Measurements from ENCODE around the gene TMUB1.

Gene TMUB1

DNA sequence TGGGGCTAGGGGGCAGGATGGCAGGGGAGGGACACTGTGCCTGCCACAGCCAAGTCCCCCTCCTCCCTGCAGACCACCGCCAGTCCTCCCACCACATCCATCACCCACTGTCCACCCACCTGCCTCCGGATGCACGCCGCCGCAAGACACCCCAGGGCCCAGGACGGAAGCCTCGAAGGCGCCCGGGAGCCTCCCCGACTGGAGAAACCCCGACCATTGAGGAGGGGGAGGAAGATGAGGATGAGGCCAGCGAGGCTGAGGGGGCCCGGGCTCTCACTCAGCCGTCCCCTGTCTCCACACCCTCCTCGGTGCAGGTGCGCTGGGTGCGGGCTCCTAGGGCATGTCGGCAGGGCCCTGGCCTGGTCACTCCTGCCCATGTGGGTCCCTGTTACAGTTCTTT lies 18.8 kb downstream of the TMUB1 start:
- Histone ChIP-seq H2AFZ (ENCODE audit: low read depth, low read length) (no peak overlapping the region), H3K9ac (ENCODE audit: low read length) (no peak overlapping the region)

DNA sequence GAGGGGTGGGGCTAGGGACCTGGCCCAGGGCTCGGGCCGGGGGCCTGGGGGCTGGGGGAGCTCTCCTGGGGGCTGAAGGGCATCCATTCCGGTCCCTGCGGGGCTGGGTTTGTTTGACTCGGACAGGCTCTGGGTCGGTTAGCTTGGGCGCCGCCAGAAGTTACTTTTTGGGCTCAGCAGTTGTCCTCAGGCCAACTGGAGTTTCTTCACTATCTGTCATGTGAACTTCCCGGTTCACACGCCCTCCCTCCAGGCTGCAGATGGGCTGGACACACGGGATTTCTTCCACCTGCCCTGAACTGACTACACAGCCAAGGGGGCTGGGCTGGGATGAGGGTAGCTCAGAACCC lies 20.1 kb downstream of the TMUB1 start:
- H2AFZ ChIP-seq (ENCODE audit: low read depth, low read length), result no peak overlapping the region
- H3K36me3 ChIP-seq (replicated peaks; ENCODE audit: low read depth, low read length), result peaks cover 17% of the 10 kb centered on the region
- H3K9me3 ChIP-seq (ENCODE audit: insufficient read depth, low read length), result no peaks in the 10 kb centered on the region
- H4K20me1 ChIP-seq (ENCODE audit: insufficient read depth, low read length), result peaks cover 12% of the 10 kb centered on the region
- H3K9ac ChIP-seq (ENCODE audit: low read length), result no peak overlapping the region
- H3K4me3 ChIP-seq (ENCODE audit: low read length), result no peak overlapping the region
- no peak for TF ChIP-seq EZH2phosphoT487 (IDR thresholded peaks at IDR 0.05; ENCODE audit: low read depth)
- TF ChIP-seq, protein P1, sequence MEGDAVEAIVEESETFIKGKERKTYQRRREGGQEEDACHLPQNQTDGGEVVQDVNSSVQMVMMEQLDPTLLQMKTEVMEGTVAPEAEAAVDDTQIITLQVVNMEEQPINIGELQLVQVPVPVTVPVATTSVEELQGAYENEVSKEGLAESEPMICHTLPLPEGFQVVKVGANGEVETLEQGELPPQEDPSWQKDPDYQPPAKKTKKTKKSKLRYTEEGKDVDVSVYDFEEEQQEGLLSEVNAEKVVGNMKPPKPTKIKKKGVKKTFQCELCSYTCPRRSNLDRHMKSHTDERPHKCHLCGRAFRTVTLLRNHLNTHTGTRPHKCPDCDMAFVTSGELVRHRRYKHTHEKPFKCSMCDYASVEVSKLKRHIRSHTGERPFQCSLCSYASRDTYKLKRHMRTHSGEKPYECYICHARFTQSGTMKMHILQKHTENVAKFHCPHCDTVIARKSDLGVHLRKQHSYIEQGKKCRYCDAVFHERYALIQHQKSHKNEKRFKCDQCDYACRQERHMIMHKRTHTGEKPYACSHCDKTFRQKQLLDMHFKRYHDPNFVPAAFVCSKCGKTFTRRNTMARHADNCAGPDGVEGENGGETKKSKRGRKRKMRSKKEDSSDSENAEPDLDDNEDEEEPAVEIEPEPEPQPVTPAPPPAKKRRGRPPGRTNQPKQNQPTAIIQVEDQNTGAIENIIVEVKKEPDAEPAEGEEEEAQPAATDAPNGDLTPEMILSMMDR (IDR thresholded peaks at IDR 0.05; ENCODE audit: low read depth, low read length), result no peak
- H3K27ac ChIP-seq (ENCODE audit: low read length), result no peak overlapping the region
- peaks cover 26% of the 10 kb centered on the region for H3K79me2 ChIP-seq (ENCODE audit: low read length)
- no peaks in the 10 kb centered on the region for H3K27me3 ChIP-seq (ENCODE audit: low read depth, low read length)
- H3K4me2 ChIP-seq (ENCODE audit: low read length), result no peak overlapping the region
- peaks cover 12% of the 10 kb centered on the region for H3K4me1 ChIP-seq (ENCODE audit: low read length)

More for the DNA sequence above, 18.8 kb downstream of the TMUB1 start:
- Histone ChIP-seq H3K9me3 (ENCODE audit: insufficient read depth, low read length) (no peaks in the 10 kb centered on the region), H3K36me3 (replicated peaks; ENCODE audit: low read depth, low read length) (peaks cover 23% of the 10 kb centered on the region), H3K4me1 (ENCODE audit: low read length) (peaks cover 9% of the 10 kb centered on the region), H3K4me2 (ENCODE audit: low read length) (no peak overlapping the region), H4K20me1 (ENCODE audit: insufficient read depth, low read length) (peaks cover 12% of the 10 kb centered on the region), H3K79me2 (ENCODE audit: low read length) (peaks cover 26% of the 10 kb centered on the region), H3K27me3 (ENCODE audit: low read depth, low read length) (no peaks in the 10 kb centered on the region), H3K27ac (ENCODE audit: low read length) (no peak overlapping the region), H3K4me3 (ENCODE audit: low read length) (no peak overlapping the region)
- no peak for TF ChIP-seq EZH2phosphoT487 (IDR thresholded peaks at IDR 0.05; ENCODE audit: low read depth)
- TF ChIP-seq, protein P1 (IDR thresholded peaks at IDR 0.05; ENCODE audit: low read depth, low read length), result no peak

DNA sequence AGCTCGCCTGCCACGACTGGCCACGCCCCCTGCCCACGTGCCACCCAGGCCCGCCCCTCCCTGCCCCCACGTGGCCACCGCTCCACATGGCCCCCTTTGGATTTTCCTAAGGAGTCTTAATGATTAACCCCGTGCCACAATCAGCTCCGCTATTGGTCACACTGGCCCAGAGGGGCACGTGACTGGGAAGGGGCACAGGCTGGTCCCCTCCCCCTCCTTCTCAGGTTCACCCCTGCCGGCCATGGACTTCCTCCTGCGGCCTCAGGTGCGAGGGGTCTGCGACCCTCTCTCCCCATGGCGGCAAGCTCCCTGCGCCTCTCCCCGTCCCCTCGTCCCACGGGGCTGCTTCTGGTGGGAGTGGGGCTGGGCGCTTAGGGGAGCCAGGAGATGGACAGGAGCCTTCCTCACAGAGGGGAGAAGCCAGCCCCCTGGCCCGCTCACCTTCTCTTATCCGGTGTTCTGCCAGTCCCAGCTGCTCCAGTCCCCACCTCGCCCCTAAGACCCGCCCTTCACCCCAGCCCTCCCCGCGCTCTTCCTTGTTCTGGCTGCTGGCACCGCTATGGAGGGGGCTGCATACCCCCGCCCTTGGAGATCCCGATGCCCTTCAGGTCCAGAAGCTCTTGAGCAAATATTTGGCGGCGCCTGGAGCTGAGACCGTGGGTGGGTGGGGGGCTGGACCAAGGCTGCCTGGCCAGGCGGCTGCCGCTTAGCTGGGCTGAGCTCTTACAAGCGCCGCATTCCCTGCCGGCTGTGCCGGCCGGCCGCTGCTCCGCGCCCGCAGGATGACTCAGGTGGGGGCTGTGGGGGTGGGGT lies 20.7 kb downstream of the TMUB1 start:
- peaks cover 12% of the 10 kb centered on the region for H4K20me1 ChIP-seq (ENCODE audit: insufficient read depth, low read length)
- H2AFZ ChIP-seq (ENCODE audit: low read depth, low read length), result no peak overlapping the region
- H3K36me3 ChIP-seq (replicated peaks; ENCODE audit: low read depth, low read length), result peaks cover 14% of the 10 kb centered on the region
- H3K4me2 ChIP-seq (ENCODE audit: low read length), result no peak overlapping the region
- no peaks in the 10 kb centered on the region for H3K9me3 ChIP-seq (ENCODE audit: insufficient read depth, low read length)
- peaks cover 12% of the 10 kb centered on the region for H3K4me1 ChIP-seq (ENCODE audit: low read length)
- no peak for TF ChIP-seq EZH2phosphoT487 (IDR thresholded peaks at IDR 0.05; ENCODE audit: low read depth)
- TF ChIP-seq, protein P1 (IDR thresholded peaks at IDR 0.05; ENCODE audit: low read depth, low read length), result no peak
- no peak overlapping the region for H3K9ac ChIP-seq (ENCODE audit: low read length)
- no peaks in the 10 kb centered on the region for H3K27me3 ChIP-seq (ENCODE audit: low read depth, low read length)
- H3K27ac ChIP-seq (ENCODE audit: low read length), result no peak overlapping the region
- peaks cover 26% of the 10 kb centered on the region for H3K79me2 ChIP-seq (ENCODE audit: low read length)
- no peak overlapping the region for H3K4me3 ChIP-seq (ENCODE audit: low read length)

DNA sequence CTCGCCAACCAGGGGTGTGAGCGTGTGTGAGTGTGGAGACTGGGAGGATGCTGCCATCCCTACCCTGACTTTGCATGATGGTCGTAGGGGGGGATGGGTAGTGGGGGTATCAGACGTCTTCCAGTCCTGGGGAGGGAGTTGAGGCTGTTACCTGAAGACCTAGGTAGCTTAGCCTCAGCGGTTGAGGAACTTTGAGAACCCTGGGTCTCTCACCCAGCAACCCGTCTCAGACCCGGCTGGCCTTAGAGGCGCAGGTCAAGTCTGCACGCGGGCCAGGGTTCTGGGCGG lies 21.2 kb downstream of the TMUB1 start:
- no peak overlapping the region for H3K9ac ChIP-seq (ENCODE audit: low read length)
- no peak overlapping the region for H3K4me3 ChIP-seq (ENCODE audit: low read length)
- H2AFZ ChIP-seq (ENCODE audit: low read depth, low read length), result no peak overlapping the region
- TF ChIP-seq, protein P1 (IDR thresholded peaks at IDR 0.05; ENCODE audit: low read depth, low read length), result no peak
- TF ChIP-seq EZH2phosphoT487 (IDR thresholded peaks at IDR 0.05; ENCODE audit: low read depth), result no peak
- H3K4me2 ChIP-seq (ENCODE audit: low read length), result no peak overlapping the region
- peaks cover 14% of the 10 kb centered on the region for H3K4me1 ChIP-seq (ENCODE audit: low read length)
- peaks cover 26% of the 10 kb centered on the region for H3K79me2 ChIP-seq (ENCODE audit: low read length)
- peaks cover 10% of the 10 kb centered on the region for H3K36me3 ChIP-seq (replicated peaks; ENCODE audit: low read depth, low read length)
- H3K27me3 ChIP-seq (ENCODE audit: low read depth, low read length), result no peaks in the 10 kb centered on the region
- no peak overlapping the region for H3K27ac ChIP-seq (ENCODE audit: low read length)
- H3K9me3 ChIP-seq (ENCODE audit: insufficient read depth, low read length), result no peaks in the 10 kb centered on the region
- peaks cover 12% of the 10 kb centered on the region for H4K20me1 ChIP-seq (ENCODE audit: insufficient read depth, low read length)

Data from OCI-LY3 (cell line).